IPS-NIHi7 (cell line): ENCODE data around the gene SEC61A1.

ENCODE experiments used
- DNase-seq: peaks from one replicate; pipeline ENCODE4 v3.0.0; 2012; ENCODE audit warnings: mixed read lengths; ENCODE audit errors: extremely low spot score

SEC61A1 gene

DNA sequence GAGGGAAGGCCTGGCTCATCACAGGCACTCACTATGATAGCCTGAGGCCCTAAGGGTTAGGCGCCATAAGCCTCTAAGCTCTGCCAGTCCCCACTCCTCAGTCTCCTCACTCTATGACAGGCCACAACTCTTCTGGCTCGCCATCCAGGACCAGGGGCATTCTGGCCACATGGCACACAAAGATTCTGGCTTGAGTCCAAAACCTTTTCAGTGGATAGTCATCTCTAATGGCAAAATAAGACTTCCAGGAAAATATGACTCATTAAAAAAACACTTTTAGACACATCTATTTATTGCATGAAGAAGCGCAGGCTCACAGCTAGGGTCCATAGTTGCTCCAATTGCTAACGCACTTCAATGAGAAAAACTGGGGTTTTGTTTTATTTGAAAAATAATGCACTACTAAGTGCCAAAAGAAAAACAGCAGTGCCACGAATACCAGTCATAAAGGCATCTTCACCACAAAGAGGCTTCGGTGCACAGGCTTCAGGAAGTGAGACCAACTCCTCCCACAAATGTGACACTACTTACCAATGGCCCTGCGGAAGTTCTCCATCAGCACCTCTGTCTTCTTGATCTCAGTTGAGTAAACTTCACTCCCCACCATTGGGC, 60.2 kb downstream of the SEC61A1 start:
- no peak for DNase-seq

DNA sequence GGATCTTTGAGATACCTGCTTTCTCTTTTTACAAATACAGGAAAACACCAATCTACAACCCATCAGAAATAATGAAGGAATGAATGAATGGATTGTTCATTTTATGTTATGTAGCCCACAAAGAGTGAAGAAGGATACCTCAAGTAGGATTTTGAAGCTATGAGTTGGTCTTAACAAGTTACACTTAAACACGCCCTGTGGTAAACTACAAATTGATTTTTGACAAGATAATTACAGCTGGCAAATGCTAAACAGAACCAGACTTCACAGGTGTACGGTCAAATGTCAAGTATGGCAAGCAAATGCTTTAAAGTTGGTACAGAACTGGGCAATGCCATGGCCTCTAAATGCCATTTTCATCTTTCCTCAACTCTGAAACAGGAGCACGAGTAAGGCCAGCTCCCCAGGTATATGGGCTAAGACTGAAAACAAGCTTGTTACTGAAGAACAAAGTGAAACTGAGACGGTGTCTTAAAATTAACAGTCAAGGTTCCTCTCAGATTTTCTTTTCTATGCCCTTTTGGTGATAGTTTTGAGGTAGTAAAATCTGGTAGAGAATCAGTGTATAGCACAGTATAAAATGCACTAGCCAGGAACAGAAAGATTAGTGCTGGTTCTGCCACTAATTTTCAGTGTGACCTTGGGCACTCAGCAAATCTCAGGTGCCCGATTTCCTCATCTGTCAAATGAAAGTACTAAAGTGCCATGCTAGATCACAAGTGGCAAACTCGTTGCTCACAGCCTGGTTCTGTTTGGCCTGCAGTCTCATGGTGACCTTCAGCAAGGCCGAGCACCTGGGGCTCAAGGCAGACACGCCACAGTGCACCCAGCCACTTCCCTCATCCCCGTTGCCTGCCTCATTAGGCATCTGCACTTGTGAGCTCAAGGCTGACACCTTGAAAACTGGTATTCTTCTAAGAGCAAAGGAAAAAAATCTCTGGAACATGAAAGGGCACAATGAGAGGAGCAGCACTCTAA, 61.9 kb downstream of the SEC61A1 start:
- DNase-seq, result no peak
